ENCODE data around the gene ATF1.
"Not testable (repeated sequence)": the region's sequence is repeated elsewhere in the genome, so short reads cannot be mapped to it uniquely, and the experiment has no call there.

ATF1 gene

GRCh38 chr12:50828886-50829285, 65.0 kb downstream of the ATF1 start:
- H3K4me3 ChIP-seq (ENCODE audit: extremely low read depth, insufficient read depth, low read length, poor library complexity, severe bottlenecking): no peak overlapping the region
- H3K4me1 ChIP-seq (ENCODE audit: control insufficient read depth, insufficient read depth, low read length, poor library complexity, severe bottlenecking): no peaks in the 10 kb centered on the region
- no peaks in the 10 kb centered on the region for H3K36me3 ChIP-seq (ENCODE audit: control insufficient read depth, insufficient read depth, low read length)
- 86% methylated on average over 2 of the region's 2 CpGs; no CpG with 5 or more reads in 1 of the 2 experiments for WGBS, 2 experiments (ENCODE audit: insufficient coverage in 2 of 2)
- no peak overlapping the region for H3K27ac ChIP-seq (ENCODE audit: low read depth, low read length, severe bottlenecking)
- H3K9me3 ChIP-seq (ENCODE audit: control insufficient read depth, low read length): peaks cover 11% of the 10 kb centered on the region

- H3K4me1 ChIP-seq (ENCODE audit: control insufficient read depth, insufficient read depth, low read length, poor library complexity, severe bottlenecking); H3K27ac ChIP-seq (ENCODE audit: low read depth, low read length, severe bottlenecking); H3K4me3 ChIP-seq (ENCODE audit: extremely low read depth, insufficient read depth, low read length, poor library complexity, severe bottlenecking); H3K36me3 ChIP-seq (ENCODE audit: control insufficient read depth, insufficient read depth, low read length): not testable (repeated sequence)
- peaks cover 17% of the 10 kb centered on the region for H3K9me3 ChIP-seq (ENCODE audit: control insufficient read depth, low read length)
These were observed 69.9 kb downstream of the ATF1 start for GRCh38 chr12:50833801-50834200.

GRCh38 chr12:50839042-50839441, 75.1 kb downstream of the ATF1 start:
- no peak overlapping the region for H3K27ac ChIP-seq (ENCODE audit: low read depth, low read length, severe bottlenecking)
- 80 to 100% methylated on average over 1 of the region's 2 CpGs for WGBS, 2 experiments (ENCODE audit: insufficient coverage in 2 of 2)

GRCh38 chr12:50840809-50841487, 77.0 kb downstream of the ATF1 start:
- Histone ChIP-seq H3K4me1 (ENCODE audit: control insufficient read depth, insufficient read depth, low read length, poor library complexity, severe bottlenecking) (no peaks in the 10 kb centered on the region), H3K27ac (ENCODE audit: low read depth, low read length, severe bottlenecking) (no peak overlapping the region), H3K9me3 (ENCODE audit: control insufficient read depth, low read length) (peaks cover 10% of the 10 kb centered on the region), H3K36me3 (ENCODE audit: control insufficient read depth, insufficient read depth, low read length) (no peaks in the 10 kb centered on the region), H3K4me3 (ENCODE audit: extremely low read depth, insufficient read depth, low read length, poor library complexity, severe bottlenecking) (no peak overlapping the region)
- WGBS, 2 experiments (ENCODE audit: insufficient coverage in 2 of 2): 93 to 95% methylated on average over 3 to 6 of the region's 7 CpGs

More at GRCh38 chr12:50839042-50839441, 75.1 kb downstream of the ATF1 start:
- Histone ChIP-seq H3K4me3 (ENCODE audit: extremely low read depth, insufficient read depth, low read length, poor library complexity, severe bottlenecking) (no peak overlapping the region), H3K9me3 (ENCODE audit: control insufficient read depth, low read length) (peaks cover 15% of the 10 kb centered on the region), H3K4me1 (ENCODE audit: control insufficient read depth, insufficient read depth, low read length, poor library complexity, severe bottlenecking) (no peaks in the 10 kb centered on the region), H3K36me3 (ENCODE audit: control insufficient read depth, insufficient read depth, low read length) (no peaks in the 10 kb centered on the region)

GRCh38 chr12:50841716-50842531, 78.0 kb downstream of the ATF1 start:
- Histone ChIP-seq H3K27ac (ENCODE audit: low read depth, low read length, severe bottlenecking) (no peak overlapping the region), H3K4me1 (ENCODE audit: control insufficient read depth, insufficient read depth, low read length, poor library complexity, severe bottlenecking) (no peaks in the 10 kb centered on the region), H3K4me3 (ENCODE audit: extremely low read depth, insufficient read depth, low read length, poor library complexity, severe bottlenecking) (no peak overlapping the region), H3K36me3 (ENCODE audit: control insufficient read depth, insufficient read depth, low read length) (no peaks in the 10 kb centered on the region), H3K9me3 (ENCODE audit: control insufficient read depth, low read length) (peaks cover 10% of the 10 kb centered on the region)
- WGBS, 2 experiments (ENCODE audit: insufficient coverage in 2 of 2): 67 to 73% methylated on average over 2 of the region's 7 CpGs

GRCh38 chr12:50842637-50843493, 79.0 kb downstream of the ATF1 start, which contains the start of gene TMPRSS12:
TMPRSS12 (plus strand) TSS chr12:50842926; CDS start chr12:50842965, 39 bp downstream.
- peaks cover 10% of the 10 kb centered on the region for H3K9me3 ChIP-seq (ENCODE audit: control insufficient read depth, low read length)
- H3K36me3 ChIP-seq (ENCODE audit: control insufficient read depth, insufficient read depth, low read length): no peaks in the 10 kb centered on the region
- H3K4me3 ChIP-seq (ENCODE audit: extremely low read depth, insufficient read depth, low read length, poor library complexity, severe bottlenecking): no peak within 1 kb of the TSS
- H3K27ac ChIP-seq (ENCODE audit: low read depth, low read length, severe bottlenecking): no peak within 1 kb of the TSS
- WGBS, 2 experiments (ENCODE audit: insufficient coverage in 2 of 2): 94 to 96% methylated on average over 19 to 31 of the region's 36 CpGs
- no peaks in the 10 kb centered on the region for H3K4me1 ChIP-seq (ENCODE audit: control insufficient read depth, insufficient read depth, low read length, poor library complexity, severe bottlenecking)

GRCh38 chr12:50845021-50845647, 81.2 kb downstream of the ATF1 start:
- no peak overlapping the region for H3K4me3 ChIP-seq (ENCODE audit: extremely low read depth, insufficient read depth, low read length, poor library complexity, severe bottlenecking)

GRCh38 chr12:50848963-50849362, 85.1 kb downstream of the ATF1 start:
- no peaks in the 10 kb centered on the region for H3K36me3 ChIP-seq (ENCODE audit: control insufficient read depth, insufficient read depth, low read length)
- no peak overlapping the region for H3K4me3 ChIP-seq (ENCODE audit: extremely low read depth, insufficient read depth, low read length, poor library complexity, severe bottlenecking)
- WGBS, 2 experiments (ENCODE audit: insufficient coverage in 2 of 2): no CpG with 5 or more reads among the region's 2 CpGs
- H3K4me1 ChIP-seq (ENCODE audit: control insufficient read depth, insufficient read depth, low read length, poor library complexity, severe bottlenecking): no peaks in the 10 kb centered on the region
- H3K27ac ChIP-seq (ENCODE audit: low read depth, low read length, severe bottlenecking): no peak overlapping the region
- no peaks in the 10 kb centered on the region for H3K9me3 ChIP-seq (ENCODE audit: control insufficient read depth, low read length)

More at GRCh38 chr12:50845021-50845647, 81.2 kb downstream of the ATF1 start:
- Histone ChIP-seq H3K36me3 (ENCODE audit: control insufficient read depth, insufficient read depth, low read length) (no peaks in the 10 kb centered on the region), H3K27ac (ENCODE audit: low read depth, low read length, severe bottlenecking) (no peak overlapping the region), H3K4me1 (ENCODE audit: control insufficient read depth, insufficient read depth, low read length, poor library complexity, severe bottlenecking) (no peaks in the 10 kb centered on the region), H3K9me3 (ENCODE audit: control insufficient read depth, low read length) (peaks cover 10% of the 10 kb centered on the region)

- H3K4me3 ChIP-seq (ENCODE audit: extremely low read depth, insufficient read depth, low read length, poor library complexity, severe bottlenecking); H3K36me3 ChIP-seq (ENCODE audit: control insufficient read depth, insufficient read depth, low read length); H3K27ac ChIP-seq (ENCODE audit: low read depth, low read length, severe bottlenecking); H3K4me1 ChIP-seq (ENCODE audit: control insufficient read depth, insufficient read depth, low read length, poor library complexity, severe bottlenecking); H3K9me3 ChIP-seq (ENCODE audit: control insufficient read depth, low read length): not testable (repeated sequence)
- 100% methylated on average over 1 of the region's 1 CpG; no CpG with 5 or more reads in 1 of the 2 experiments for WGBS, 2 experiments (ENCODE audit: insufficient coverage in 2 of 2)
These were observed 91.3 kb downstream of the ATF1 start for GRCh38 chr12:50855218-50855617.

GRCh38 chr12:50855679-50856078, 91.8 kb downstream of the ATF1 start:
- H3K4me1 ChIP-seq (ENCODE audit: control insufficient read depth, insufficient read depth, low read length, poor library complexity, severe bottlenecking); H3K4me3 ChIP-seq (ENCODE audit: extremely low read depth, insufficient read depth, low read length, poor library complexity, severe bottlenecking); H3K9me3 ChIP-seq (ENCODE audit: control insufficient read depth, low read length); H3K27ac ChIP-seq (ENCODE audit: low read depth, low read length, severe bottlenecking); H3K36me3 ChIP-seq (ENCODE audit: control insufficient read depth, insufficient read depth, low read length): not testable (repeated sequence)
- WGBS, 2 experiments (ENCODE audit: insufficient coverage in 2 of 2): 80% methylated on average over 1 of the region's 2 CpGs; no CpG with 5 or more reads in 1 of the 2 experiments

All from mesodermal cell (in vitro differentiated cells).